ENCODE results near the gene NTM.

NTM gene

DNA sequence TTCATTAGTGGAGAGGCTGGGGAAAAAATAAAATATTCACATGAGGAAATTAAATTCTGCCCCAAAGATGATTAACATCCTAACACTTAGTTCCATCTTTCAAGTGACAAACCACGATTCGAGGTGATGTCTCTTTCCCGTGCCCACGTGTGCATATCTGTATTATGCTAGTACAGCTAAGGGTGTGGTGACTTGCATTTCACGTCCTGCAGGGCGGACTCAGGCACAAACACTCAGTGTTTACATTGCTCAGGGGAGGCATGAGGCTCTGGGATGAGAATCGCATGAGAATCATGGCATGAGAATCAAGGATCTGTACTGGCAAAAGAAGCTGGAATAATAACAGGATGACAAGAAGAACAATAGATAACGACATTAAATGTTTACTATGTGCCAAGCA lies 179.4 kb downstream of the NTM start:
- DNase-seq (ENCODE audit: low spot score): no peak

DNA sequence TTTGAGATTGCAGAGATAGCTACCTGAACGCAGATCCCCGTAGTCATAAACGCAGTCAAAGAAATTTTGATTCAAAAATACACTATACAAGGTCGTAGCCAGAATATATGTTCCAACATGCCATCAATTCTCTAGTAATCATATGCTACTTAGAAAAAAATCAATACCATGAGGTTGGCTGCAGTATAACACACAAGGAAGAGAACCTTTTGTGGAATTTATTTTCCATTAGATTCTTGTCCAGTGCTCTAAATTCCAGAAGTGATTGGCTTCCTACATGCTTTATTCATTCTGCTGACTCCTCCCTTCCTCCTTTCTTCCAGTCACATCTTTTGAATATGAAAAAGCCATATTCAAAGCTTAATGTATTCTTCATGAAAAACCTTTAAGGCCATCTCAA lies 189.9 kb downstream of the NTM start:
- DNase-seq (ENCODE audit: low spot score): no peak

DNA sequence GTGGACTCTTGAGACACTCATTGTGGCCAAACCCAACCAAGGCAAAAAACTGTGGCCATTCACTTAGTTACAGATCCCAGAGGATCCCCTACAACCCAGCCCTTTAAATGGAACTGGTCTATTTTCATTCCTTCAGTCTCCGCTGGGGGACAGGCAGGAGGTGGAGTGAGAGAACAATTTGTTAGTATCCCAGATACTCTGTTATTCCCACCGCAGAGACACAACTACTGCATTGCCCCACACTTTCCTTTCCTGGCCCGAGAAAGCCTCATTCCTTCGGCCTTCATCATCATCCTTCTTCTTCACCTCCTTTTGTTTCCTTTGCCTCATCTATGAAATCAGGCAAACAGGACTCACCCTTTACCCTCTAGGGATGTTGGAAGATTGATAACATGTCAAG lies 191.1 kb downstream of the NTM start:
- no peak for DNase-seq (ENCODE audit: low spot score)

DNA sequence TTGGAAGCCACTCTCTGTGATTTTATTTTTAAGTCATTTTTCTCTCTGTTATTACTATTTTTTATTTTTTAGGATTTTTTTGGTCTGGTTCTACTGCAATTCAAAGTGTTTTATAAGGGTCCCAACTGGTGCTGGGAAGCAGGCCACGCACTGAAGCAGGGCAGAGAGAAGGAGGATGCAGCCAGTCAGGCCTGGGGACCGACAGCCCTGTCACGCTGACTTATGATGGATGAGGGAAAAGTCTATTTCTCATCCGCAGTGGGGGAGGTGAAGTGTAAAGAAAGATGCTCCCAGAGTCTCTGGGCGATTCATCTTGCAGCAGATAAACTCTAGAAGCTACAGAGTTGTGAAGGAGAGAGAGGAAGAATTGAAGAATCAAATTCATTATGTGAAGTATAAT lies 191.6 kb downstream of the NTM start:
- no peak for DNase-seq (ENCODE audit: low spot score)

DNA sequence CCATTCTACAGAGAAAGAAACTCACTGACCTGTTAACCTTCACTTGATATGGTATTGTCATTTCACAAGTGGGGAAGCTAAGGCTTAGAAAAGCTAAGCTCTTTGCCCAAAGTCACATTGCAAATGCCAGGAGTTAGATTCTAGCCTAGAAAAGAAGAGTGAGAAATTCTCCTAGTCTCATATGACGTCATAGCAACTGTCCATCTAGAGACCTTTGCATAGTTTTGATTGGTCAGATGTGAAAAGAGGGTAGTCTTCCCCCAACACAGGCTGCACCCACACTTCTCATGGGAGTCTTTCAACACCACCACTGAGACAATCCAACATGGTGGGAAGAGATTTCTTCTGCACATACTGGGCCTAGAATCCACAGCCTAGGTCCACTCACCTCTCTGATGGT lies 197.9 kb downstream of the NTM start:
- DNase-seq (ENCODE audit: low spot score): no peak

DNA sequence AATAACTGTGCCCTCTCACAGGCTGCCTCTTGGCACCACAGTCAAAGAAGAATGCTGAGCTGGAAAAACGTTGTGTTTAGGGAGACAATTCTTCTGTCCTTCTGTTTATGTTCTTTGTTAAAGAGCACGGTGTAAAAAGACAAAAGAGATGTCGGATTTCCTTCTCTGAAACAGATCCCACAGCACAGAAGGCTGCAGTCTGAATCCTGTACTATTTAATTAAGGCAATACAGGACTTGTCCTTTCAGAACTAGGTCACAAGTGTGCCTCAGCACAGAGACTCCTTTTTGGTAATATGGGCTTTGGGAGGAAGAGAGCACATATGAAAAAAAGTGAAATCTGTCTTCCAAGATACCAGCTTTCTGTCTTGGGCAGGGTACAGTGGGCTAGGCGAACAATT lies 201.2 kb downstream of the NTM start:
- no peak for DNase-seq (ENCODE audit: low spot score)

DNA sequence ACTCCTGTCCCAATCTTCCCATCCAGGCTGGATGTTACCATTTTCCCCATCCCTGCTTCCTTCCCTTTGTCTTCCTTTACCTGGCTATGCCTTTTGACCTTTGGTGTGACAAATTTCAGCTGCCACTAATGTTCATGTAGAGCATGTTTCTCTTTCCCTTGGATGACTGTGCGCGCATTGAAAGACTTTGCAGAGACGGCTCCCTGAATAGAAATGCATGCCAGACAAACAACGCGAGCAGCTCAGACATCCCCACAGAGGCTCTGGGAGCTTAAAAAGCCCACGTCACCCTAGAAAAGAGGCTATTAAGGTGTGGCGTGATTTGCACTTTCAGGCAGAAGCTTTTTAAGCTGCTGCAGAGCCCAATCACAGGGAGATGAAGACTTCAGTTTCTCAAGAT lies 202.0 kb downstream of the NTM start:
- DNase-seq (ENCODE audit: low spot score): no peak

DNA sequence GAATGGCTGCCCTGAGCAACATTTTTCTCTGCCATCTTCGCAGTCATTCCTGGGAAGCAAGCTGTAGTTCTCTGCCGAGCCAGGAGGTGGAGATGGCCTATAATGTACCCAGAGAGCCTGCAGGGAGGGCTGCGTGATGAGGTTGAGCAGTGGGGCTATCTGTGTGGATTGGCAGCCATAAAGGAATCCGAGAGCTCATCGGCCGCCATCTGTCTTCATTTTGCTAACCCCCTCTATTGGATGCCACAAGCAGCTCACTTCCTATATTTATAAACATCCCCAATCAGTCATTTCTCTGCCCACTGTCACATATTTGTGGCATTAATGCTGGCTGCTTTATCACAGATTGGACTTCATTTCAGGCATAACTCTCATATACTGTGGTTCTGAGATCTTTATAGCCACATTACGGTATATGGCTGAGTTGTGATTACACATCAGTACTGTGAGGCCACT lies 209.5 kb downstream of the NTM start:
- DNase-seq (ENCODE audit: low spot score): no peak

DNA sequence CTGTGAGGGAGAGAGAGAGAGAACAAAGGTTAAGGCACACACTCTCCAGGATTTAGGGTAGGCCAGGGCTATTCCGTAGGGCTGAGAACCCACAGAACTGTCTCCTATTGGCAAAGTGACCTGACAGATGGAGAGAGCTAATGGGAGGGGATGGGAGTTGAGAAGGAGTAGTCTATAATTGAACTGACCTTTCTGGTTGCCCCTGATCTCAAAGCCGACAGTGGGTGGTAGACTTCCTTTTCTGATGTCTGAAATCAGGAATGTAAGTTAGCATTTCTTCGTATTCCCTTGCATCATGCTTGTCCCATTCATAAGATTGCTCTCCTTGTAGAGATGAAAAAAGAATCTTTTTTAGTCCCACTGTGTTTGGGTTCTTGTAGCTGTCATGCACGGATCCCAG lies 210.1 kb downstream of the NTM start:
- DNase-seq (ENCODE audit: low spot score): no peak

DNA sequence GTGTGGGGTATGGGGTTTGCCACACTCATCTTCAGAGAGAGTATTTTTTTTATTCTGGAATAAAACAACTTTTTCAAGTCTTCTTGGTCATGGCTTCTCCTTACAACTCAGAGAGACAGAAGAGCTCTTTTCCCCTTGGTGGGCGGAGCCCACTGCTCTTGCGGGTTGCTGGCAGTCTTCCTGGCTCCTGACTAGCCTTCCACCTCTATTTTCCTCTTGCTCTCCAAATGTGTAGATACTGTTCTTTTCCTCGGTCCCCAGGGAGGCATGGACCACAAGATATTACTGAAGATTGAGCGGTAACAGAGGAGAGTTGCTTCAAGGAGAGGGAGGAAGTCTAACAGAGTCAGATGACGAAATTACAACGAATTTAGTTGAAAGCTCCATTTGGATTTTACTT lies 210.6 kb downstream of the NTM start:
- DNase-seq (ENCODE audit: low spot score): no peak

DNA sequence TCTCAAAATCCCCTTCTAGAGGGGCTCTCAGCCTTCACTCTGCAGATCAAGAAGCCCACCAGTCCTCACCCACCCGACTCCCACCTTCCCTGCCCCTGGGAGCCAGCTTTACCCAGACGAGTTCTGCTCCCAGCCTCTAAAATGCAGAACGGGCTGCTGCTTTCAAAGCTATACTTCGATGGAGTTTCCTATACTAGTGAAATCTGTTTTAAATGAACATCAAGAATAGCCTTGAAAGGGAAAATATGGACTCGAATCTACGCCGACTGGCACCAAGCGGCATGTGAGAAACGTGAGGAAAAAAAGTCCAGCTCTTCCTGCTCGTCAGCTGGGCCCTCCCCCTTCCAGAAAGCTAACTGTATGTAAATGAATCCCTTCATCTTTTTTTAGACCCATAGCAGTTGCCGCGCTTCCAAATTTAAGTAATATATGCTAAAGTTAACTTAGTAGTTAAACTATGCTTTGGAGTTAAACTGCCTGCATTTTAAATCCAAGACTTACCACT lies 211.7 kb downstream of the NTM start:
- no peak for DNase-seq (ENCODE audit: low spot score)

DNA sequence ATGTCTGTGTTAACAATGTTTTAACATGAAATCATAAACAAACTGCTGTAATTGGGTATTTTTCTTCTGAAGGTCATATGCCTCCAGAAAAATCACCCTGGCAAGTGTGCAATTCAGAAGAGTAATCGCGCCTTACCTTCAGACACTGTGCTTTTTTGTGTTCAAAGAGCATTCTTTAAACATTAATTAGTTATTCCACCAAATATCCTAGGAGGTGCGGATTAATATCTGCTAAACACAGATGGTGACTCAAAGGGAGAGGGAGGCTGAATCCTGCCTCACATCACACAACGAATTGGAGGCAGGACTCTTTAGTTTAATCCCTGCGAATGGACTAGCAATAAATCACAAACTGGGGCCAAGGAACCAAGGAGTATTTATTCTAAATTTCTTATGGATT lies 213.0 kb downstream of the NTM start:
- DNase-seq (ENCODE audit: low spot score): no peak

DNA sequence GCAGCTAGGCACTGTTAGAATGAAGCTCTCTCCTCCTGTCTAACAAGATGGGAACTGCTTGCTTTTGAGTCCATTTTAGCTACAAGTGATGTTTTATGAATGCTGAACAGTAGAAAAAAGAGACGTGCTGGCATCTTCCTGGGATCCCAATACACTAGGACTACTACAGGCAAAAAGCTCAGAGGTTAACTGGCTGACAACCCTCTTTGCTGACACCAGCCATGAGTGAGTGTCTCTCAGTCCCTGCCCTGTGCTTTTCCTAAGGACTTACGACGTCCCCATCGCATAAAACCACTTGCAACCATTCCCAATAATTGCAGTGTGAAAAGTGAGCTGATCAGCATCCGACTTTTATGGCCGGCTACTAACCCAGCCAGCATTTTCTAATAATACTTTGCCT lies 213.5 kb downstream of the NTM start:
- DNase-seq (ENCODE audit: low spot score): no peak

DNA sequence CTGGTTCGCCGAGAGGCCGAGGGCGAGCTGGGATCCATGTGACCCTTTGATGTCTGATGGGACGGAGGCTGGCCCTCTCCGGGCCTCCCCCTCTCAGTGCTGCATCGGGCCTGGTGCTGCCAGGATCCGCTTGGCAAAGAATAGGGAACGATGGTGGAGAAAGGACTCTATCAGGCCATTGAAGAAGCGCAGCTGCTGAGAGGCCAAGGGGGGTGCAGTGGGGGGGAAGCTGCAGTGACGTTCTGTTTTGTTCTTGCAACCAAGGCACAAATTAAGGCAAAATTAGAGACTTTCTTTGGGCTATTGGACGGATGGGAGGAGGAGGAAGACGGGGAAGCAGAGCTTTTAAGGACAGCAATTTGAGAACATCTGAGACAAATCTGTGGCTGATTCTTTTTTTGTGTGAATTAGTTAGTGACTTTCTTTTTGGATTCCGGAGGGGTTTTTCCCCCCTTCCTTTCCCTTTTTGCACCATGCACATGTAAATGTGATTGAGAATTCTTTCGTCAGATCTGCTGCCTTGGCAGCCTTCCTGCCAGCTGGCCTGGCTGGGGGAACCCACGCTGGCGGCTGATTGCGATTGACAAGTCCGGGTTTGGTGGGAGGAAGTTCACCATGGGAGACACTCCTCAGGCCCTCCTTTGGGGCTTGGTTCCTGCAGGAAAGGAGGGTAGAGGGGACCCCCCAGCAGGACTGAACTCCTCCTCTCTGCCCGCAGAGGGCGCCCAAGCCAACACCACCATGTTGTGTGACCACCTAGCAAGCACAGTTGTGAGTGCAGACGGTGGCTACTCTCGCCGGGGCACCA lies 214.6 kb downstream of the NTM start:
- DNase-seq (ENCODE audit: low spot score): no peak

DNA sequence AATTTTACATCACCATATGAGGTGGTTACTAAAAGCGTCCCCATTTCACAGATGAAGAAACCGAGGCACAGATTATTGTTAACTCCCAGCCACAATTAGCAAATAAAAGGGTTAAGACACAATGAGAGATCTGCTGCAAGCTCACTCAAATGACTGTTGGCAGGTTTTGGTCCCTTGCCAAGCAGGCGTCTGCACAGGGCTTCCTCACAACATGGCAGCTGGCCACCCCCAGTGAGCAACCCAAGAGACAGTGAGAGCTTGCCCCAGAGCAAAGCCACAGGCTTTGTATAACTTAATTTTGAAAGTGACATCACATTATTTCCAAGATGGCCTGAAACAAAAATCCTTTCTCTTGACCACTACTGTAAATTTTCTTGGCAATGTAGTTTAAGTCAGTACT lies 217.6 kb downstream of the NTM start:
- DNase-seq (ENCODE audit: low spot score): no peak

DNA sequence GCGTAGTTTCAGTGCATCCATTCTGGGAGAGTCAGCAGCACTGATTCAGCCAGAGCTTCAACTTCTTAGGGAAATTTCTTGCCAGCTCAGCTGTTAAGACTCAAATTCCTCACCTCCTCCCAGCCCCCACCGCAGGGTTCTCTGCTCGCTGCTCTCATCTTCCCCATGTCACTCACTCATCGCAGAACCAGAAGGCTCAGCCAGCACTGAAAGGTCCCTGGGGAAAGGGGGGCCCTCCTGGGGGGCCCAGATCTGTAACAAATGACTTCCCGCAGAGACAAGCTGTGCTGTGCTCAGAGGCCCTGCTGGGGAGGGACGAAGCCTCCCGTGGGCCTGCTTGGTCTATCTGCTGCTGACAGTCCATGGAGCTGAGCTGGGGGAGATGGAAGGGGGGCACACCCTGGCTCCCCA lies 220.6 kb downstream of the NTM start:
- no peak for DNase-seq (ENCODE audit: low spot score)

DNA sequence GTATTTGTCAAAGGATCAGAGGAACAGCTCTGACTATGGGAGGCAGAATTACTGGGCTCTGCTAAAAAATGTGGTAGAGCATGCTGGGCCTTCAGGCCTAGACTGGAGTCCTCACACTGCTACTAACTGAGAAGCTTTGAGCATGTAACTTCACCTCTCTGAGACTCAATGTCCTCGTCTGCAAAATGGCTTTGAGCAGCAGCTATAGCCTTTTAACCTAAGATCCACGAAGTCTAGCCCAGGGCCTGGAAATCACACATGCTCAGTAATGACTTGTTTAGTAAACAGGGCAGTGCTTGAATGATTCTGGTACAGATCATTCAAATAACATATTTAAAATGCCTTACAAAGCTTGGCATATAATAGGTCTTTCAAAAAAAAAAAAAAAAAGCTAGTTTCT lies 221.7 kb downstream of the NTM start:
- DNase-seq (ENCODE audit: low spot score): no peak

DNA sequence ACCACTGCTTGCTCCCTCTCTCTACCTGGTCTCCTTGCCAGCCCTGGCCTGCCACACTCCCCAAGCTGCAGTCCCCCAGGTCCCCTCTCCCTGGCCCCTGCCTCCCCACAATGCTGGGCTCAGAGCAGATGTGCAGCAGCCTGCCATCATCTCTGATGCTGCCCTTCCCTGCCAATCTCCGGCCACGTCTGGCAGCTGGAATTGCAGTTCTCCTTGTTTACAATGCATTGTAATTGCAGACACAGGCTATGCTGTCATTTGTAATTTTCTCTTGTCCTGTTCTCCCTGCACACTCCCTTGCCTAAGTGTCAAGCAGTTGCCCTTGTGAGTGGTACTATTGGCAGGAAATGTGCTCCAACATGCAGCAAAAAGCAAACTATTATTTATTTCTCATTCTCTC lies 222.3 kb downstream of the NTM start:
- no peak for DNase-seq (ENCODE audit: low spot score)

DNA sequence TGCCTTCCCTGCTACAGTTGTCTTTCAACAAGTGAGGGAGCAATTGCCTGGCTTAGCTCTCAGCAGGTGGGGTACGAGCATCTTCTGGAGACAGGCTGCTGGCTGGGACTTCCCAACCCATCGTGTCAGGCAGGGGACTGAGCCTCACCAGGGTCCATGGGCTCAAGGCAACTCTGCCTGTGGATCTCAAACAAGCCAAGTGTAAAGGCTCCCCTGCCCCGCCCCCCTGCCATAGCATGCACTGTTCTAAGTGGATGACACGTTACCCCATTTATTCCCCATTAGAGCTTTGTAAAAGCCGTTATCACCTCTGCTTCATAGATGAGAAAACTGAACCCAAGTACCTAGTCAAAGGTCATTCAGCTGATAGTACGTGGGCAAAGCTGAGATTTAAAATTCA lies 222.9 kb downstream of the NTM start:
- DNase-seq (ENCODE audit: low spot score): no peak

DNA sequence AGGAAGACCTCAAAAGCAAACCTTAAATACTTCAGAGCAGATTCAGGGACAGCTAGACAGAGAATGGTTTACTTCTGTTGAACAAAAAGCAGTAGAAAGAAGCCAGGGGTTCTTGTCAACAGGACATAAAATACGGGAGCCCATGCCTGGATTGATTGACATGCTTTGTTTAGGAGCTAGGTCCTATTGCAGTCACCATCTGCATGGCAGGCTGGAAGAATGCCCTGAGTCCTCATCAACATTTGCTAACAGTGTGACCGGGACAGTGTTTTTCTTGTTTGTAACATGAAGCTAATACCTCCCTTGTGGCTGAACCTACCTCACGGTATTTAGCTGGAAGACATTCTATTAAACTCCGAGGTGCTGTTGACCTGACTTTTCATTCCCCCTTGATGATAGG lies 225.4 kb downstream of the NTM start:
- no peak for DNase-seq (ENCODE audit: low spot score)

DNA sequence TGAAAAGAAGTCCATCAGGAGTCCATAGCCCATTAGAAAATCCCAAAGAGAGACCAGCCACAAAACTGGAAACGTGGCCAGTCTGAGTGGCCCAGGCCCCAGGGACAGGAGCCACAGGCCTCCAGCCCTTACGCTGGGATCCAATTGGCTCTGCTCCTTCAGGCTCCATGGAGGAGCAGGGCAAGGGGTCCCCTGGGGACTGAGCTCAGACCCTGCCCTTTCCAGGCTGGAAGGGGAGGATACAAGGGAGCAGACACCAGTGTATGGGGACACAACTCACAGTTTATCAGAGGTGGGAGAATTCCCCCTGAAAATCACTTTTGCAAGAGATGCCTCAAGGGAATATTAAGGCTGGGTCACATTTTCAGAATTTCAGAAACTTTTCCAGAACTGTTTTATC lies 227.5 kb downstream of the NTM start:
- no peak for DNase-seq (ENCODE audit: low spot score)

DNA sequence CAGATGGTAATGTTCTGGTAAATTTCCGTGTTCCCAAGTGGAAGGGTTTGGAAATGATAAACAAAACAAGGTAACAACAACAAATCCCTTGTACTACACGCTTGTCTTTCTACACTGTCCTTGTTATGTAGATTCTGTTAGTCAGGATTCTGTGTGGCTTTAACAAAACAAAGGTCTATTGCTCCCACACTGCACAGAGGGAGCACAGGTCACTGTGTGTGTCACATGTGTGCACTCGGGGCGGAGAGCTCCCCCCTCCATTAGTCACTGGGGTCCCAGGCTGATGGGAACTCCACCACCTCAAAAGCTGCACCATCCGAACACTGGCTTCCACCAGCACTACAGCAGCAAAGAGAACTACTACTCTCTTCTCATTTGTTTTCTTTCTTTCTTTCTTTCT lies 227.9 kb downstream of the NTM start:
- no peak for DNase-seq (ENCODE audit: low spot score)

DNA sequence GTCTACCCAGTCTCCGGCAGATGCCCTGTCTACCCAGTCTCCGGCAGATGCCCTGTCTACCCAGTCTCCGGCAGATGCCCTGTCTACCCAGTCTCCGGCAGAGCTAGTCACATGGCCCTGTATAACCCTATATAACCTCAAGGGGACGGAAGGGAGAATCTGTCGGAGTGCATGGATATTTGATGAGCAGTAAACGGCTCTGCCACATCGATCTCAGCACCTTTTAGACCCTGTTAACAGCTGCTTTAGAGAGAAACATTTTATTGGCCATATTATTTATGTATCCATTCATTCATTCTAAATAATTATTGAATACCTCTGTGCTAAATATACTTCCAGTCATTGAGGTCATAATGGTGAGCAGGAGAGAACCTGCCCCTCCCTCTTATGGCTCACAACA lies 228.9 kb downstream of the NTM start:
- no peak for DNase-seq (ENCODE audit: low spot score)

DNA sequence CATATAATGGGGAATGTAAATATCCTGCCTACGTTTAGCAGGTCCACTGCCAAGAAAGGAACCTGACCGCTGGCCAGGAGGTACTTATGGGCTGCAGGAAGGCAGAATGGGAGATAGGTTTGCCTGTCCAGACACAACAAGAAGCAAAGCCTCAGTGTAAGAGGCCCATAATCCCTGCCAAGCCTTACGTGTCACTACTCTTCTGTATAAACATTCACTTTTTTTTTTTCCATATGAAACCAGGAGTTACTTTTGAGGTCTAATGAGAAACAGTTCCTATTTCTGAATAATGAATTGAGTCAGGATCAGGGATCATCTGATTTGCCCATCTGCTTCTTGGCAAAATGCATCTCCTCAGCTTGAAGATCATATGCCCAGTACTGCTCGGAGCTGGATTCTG lies 230.2 kb downstream of the NTM start:
- no peak for DNase-seq (ENCODE audit: low spot score)

Data from CD4-positive, alpha-beta T cell treated with Interleukin-6 at 100 ng/mL for 8 hours (primary cell).